ENCODE results near the gene NUDT1.

Gene NUDT1

DNA sequence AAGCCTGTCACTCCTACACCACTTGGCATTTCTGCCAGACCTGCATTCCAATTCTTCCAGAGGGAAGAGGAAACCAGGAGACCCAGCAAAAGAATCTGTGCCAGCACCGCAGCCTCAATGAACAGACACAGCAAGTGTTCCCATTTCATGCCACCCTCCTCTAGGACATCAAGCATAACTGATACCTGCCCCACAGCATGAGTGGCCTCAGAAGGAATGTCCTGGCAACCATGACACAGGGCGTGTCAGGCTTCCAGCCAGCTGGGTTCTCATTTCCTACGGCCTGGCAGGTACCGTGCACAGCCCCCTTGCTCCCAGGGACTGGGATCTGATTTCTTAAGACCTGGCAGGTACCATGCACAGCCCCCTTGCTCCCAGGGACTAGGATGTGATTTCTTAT is 17.1 kb upstream of the NUDT1 start:
- DNase-seq = no peak

DNA sequence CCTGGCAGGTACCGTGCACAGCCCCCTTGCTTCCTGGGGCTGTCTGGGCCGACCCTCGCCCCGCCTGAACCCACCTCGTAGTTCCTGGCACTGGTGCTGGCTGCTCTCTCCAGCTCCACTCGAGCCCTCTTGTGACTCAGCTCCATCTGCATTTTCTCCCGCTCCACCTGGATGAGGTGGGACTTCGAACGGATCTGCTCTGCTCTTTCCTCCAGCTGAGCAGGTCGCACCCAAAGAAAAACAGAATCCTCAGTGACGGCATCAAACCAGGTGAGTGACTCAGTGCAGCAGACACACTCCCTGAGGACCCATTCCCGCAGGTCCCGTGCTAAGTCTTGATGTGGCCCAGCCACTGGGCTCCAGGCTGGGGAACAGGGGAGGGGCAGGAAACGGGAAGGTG is 16.7 kb upstream of the NUDT1 start:
- DNase-seq = no peak

DNA sequence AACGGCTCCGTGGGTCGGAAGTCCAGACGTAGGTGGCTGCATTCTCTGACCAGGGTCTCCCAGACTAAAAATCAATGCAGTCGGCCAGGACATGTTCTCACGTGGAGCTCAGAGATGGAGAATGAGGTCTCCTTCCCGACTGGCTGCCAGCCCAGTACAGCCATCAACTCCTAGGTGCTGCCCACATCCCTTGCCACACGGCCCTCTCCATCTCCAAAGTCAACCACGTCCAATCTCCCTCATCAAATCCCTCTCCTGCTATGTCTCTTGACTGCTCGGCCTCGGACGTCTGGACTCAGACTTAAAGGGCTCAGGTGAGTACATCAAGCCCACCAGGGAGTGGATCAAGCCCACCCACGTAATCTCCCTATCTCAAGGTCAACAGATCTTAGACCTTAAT is 16.2 kb upstream of the NUDT1 start:
- no peak for DNase-seq

DNA sequence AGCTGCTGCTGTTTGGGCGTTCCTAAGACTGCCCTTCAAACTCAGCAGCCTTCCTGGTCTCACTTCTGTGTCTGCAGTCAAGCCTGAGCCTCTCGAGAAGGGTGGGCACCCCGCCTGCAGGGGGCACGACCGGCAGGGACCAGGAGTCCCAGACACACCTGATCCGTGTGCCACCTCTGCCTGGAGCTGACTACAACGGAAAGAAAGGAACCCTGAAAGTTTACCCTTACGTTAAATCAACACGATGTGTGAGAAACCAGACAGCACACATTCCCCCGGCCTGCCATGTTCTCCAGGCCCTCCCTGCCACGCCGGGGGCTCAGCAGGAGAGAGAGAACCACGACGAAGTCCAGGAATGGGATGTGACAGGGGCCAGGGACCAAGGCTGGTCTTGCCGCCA is 14.3 kb upstream of the NUDT1 start:
- no peak for DNase-seq

DNA sequence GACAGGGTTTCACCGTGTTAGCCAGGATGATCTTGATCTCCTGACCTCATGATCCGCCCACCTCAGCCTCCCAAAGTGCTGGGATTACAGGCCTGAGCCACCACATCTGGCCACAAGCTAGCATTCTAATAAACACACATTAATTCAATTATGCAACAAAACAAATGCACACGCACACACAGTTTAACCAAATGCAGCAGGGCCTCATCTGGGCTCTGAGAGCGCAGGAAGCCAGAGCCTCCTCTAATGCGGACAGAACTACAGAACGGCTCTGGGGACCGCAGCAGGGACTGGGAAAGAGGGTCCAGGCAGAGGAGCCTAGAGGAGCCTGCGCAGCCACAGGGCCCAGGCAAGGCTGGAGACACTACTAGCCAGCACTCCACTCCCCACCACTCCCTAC is 13.1 kb upstream of the NUDT1 start:
- DNase-seq = no peak

DNA sequence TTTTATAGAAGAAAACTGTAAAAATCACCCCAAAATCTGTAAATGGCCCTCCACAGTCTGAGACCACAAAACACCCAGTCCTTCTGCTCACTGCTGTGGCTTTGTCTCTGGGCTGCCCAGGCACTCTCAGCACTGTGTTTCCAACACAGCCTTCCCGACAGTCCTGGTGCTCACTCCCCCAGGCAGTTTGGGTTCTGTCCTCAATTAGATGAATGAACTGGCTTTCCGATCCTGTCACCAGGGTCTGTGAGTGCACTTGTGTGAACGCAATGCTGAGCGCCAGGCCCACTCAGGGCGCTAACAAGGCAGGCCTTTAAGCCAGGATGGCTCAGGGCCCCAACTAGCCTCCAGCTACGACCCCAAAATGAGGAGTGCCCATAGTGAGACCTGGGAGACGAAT is 12.6 kb upstream of the NUDT1 start:
- DNase-seq = no peak

DNA sequence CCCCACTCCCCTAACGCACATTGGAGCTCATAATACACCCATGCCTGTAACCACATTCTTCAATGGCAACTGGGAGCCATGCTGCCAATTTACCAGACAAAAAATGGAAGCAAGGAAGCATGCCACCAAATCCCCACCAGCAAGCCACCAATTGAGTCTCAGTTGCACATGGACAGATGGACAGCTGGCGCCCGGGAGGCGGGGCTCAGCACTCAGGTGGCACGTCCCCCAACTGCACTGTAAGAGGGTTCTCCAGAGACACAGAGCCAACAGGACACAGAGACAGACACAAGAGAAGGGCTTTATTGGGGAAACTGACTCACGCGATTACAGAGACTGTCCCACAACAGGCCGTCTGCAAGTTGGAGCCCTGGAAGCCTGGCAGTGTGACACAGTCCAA is 11.8 kb upstream of the NUDT1 start:
- DNase-seq = no peak

DNA sequence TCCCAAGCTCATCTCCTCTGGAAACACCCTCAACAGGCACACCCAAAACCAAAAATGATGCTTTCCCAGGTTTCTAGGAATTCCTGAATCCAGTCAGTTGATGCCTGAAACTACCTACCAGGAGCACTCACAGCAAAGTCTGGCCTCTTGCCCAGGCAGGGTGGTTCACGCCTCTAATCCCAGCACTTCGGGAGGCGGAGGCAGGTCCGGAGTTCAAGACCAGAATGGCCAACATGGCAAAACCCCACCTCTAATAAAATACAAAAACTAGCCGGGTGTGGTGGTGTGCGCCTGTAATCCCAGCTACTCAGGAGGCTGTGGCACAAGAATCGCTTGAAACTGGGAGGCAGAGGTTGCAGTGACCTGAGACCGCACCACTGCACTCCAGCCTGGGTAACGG is 11.1 kb upstream of the NUDT1 start:
- DNase-seq = no peak

DNA sequence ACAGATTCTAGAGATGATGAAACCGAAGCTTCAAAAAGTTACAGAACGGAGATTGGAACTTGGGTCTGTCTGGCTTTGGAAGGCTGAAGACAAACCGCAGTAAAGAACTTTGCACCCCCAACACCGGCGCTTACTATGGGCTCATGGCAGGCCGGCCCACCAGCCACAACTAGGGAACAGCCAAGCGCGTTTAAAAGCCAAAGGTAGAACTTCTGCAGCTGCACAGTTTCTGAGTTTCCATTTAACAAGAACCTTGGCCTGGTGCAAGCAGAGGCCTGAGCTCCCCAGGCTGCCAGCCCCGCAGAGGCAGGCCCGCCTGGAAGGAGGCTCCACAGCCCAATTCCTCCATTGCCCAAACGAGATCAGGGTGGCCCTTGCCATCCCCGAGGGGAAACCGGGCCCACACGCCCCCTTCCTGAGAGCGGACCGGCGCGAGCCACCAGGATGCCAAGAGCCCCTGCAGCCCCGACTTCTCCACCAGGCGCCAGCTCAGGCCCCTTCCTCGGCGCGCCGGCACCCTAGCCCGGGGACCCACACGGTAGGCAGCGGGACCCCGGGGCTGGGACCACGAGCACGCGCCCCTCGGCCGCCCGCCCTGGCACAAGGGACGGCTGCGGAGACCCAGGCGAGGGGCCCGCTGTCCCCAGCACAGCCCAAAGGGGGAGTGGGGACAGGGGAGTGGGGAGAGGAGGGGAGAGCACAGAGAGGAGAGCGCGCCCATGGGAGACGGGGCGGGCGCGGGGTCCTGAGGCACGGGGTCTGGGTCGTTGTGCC is 9.8 kb upstream of the NUDT1 start:
- DNase-seq = peak; percentile 24

DNA sequence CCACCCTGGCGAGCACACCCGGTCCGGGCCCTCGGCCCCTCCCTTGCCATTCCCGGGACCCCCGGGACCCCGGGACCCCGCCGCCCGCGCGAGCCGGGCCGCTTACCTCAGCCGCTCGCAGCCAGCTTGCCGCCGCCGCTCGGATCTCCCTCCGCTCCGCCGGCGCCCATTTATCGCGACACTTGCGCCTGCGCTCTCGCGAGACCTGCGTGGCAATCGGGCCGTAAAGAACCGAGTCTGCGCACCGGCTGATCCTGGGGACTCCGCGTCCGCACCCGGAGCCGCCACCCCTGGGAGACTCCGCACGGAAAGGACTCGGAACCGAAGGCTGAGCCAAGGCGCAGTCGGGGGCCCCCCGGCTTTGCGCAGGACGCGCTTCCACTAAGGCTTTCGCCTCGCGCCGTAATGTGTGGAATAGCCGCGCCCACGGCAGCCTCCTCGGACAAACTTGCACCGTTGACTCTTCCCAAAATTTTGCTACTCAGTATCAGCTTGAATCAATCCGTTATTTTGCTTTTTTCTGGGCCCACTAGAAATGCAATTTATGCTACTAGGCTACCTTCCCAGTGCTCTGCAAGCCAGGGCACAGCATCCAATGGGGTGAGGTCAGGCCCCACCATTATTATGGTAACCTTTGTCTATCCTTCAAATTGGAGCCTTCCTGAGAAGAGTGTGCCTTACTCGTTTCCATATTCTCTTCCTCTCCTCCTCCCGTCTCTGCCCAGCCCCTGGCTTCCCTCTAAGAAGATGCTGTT is 9.1 kb upstream of the NUDT1 start, which contains the start of gene MAD1L1:
Gene MAD1L1, minus strand, starts transcription at position 180 of the 755 bp plus-strand sequence. CDS start 2,812 bp downstream, outside the sequence.
- DNase-seq = peak; percentile 90

DNA sequence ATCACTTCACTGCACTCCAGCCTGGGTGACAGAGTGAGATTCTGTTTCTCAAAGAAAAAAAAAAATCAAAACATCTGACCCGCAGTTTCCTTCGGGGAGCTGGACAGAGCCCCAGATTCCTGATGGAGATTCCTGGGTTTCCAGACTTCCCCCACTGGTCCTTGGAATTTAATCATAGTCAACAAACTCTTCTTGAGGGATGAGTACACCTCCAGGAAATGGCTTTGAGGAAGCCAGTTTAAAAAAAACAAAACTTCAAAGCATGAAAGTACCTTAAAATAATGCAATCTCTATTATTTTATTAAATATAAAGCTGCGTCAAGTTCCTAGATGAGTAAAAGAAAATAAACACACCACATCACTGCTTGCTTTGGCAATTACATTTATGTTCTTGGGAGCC is 8.1 kb upstream of the NUDT1 start:
- DNase-seq = no peak

DNA sequence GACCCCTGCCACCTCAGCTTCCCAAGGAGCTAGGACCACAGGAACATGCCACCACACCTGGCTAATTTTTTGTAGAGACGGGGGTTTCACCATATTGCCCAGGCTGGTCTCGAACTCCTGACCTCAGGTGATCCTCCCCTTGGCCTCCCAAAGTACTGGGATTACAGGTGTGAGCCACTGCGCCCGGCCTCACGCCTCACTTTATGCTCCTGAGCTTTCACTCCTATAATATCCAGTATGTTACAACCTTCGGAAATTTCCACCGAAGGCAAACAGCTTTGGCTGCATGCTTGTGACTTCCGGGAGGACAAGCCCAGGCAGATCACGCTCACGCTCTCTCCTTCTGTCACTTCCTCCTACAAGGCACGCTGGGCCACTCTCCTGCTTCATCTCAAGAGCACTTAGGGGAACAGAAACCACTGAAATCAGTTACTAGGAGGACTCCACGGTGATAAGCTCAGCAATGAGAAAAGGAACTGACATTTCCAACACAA is 4.9 kb upstream of the NUDT1 start:
- DNase-seq = no peak

DNA sequence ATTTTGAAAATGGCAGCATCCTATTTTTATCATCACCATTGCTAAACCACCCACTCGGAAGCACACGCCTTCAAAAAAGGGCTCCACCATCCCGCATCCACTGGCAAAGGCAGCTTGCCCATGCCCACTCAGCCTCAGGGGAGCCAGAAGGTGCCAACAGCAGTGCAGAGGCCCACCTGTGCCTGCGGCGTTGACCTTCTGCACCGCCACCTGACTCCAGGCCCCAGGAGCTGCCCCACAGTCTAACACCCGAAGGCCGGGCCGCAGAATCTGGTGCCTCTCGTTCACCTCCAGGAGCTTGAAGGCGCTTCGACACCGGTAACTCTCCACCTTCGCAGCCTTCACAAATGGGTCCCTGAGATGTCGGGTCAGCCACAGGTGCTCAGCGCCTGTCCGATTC is 2.8 kb upstream of the NUDT1 start:
- DNase-seq = no peak

DNA sequence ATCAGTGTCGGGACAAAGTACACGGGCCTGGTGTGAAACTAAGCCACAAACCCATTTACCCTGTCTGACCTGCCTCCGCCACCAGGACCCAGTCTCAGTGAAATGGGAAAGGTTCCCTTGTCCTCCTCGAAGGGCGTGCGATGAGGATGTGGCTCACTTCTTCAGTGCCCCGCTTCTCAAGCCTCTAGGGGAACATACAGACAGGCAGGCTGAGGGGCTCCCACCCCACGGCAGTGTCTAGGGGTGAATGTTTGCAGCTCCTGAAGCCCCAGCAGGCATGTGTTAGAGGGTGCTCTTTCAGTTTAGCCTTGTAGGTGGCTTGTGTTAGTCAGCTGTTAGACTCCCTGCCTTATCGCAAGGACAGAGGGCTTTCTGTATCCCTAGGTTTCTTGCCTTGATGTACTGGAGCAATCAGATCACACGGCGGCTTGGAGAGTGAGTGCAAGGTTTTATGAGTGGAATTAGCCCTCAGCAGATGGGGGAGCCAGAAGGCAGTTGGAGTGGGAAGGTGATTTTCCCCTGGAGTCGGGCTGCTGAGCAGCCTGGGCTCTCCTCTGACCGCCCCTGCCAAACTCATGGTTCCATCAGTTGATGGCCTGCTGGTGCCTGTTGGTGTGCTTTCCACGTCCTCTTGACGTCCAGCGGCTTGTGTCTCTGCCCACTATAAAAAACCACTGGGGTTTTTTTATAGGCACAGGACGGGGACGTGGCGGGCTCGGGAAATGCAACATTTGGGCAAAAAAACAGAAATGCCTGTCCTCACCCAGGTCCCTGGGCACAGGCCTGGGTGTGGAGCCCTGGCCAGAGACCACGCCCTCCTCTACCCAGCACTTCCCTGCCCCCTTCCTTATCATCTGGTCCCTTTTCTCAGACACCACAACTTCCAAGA is 759 bp downstream of the NUDT1 start:
- peak; percentile 39 for DNase-seq

DNA sequence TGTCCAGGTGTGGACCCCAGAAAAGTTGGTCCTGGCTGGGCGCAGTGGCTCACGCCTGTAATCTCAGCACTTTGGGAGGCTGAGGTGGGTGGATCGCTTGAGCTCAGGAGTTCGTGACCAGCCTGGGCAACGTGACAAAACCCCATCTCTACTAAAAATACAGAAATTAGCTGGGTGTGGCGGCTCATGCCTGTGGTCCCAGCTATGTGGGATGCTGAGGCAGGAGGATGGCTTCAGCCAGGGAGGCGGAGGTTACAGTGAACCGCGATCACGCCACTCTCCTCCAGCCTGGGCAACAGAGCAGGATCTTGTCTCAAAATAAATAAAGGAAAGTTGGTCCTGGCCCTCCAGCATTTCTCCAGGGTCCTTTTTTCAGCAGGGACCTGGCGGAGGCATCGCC is 1.4 kb downstream of the NUDT1 start:
- no peak for DNase-seq

DNA sequence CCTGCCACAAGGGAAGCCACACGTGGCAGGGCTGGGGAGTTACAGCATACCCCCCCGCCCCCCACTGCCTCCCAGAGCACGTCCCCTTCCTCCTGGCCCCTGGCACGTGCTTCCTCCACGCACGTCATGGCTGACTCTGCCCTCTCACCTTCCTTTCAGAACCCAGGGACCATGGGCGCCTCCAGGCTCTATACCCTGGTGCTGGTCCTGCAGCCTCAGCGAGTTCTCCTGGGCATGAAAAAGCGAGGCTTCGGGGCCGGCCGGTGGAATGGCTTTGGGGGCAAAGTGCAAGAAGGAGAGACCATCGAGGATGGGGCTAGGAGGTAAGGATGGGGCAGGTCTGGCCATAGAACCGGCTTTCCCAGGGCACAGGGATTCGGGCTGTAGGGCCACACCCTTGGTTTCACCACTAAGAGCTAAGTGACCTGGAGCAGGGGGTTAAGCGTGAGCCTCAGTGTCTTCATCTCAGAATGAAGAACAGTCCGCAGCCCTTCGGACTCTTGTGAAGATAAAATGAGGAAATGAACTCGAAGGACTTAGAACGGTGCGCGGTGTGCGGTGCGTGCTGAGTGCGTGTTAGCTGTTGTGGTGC is 2.5 kb downstream of the NUDT1 start:
- DNase-seq = no peak

DNA sequence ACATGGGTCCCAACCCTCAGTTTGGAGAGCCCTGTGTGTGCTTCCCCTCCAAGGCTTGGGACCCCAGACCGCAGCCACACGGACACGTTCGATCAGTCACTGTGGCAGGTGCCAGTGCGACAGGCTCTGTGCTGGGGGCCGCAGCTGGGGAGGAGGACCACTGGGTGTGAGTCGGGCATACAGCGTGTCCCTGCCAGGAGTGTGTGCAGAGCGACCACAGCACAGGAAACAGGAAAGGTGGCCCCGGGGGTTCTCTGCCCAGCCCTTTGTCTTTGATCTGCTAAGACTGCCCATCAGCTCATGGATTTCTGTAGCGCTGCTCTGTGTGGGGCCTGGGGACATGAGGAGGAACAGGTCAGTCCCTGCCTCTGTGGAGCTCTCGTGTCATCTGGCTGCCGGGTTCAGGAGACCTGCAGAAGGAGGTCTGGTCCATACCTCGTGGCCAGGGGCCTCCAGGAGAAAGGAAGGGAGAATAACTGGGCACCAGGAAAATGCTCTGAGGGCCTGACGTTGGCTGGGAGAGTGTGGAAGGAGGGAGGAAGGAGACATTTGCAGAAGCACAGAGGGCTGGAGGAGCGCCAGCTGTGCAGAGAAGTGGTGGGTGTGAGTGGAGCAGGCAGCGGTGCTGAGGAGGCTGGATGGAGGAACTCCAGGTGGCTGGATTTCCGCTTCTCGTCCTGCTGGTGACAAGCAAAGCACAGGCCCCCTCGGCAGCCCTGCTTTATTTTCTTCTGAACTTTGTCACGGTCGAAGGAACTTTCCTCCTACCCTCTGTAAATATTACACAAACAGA is 4.1 kb downstream of the NUDT1 start:
- no peak for DNase-seq

DNA sequence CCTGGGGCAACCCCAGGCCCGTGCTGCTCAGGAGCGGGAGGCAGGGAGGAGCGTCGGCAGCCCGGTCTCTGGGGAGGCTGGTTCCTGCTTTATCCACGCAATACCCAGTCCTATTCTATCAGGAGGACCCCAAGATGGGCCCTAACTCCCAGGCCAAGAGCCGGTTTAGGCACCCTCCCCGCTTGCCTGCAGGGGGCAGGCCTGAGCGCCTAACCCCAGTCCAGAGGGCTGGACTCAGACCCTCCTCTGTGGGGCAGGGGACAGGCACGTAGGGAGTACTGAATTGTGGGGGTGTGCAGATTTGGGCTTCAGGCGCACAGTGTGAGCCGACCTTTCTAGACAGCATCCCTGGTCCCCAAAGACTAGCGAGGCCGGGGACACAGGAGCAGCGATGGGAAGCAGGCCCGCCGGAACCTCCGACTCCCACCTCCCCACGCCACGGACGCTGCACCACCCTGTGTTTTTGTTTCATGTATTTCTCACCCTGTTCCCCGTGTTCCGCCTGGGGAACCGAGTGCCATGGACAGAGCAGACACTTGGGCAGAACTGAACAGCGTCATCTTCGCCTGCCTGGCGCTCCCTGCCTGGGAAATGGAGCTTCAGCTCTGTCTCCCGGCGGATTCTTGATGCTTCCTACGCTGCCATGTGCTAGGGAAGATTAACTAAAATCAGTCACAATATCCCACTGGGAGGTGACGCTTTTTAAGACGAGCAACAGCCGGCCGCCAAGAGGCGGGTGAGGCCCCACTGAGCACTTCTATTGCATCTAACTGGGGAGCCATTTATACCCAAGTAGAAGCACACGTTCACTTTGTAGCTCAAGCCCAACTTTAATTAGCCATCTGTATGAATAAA is 5.3 kb downstream of the NUDT1 start:
- peak; percentile 27 for DNase-seq

DNA sequence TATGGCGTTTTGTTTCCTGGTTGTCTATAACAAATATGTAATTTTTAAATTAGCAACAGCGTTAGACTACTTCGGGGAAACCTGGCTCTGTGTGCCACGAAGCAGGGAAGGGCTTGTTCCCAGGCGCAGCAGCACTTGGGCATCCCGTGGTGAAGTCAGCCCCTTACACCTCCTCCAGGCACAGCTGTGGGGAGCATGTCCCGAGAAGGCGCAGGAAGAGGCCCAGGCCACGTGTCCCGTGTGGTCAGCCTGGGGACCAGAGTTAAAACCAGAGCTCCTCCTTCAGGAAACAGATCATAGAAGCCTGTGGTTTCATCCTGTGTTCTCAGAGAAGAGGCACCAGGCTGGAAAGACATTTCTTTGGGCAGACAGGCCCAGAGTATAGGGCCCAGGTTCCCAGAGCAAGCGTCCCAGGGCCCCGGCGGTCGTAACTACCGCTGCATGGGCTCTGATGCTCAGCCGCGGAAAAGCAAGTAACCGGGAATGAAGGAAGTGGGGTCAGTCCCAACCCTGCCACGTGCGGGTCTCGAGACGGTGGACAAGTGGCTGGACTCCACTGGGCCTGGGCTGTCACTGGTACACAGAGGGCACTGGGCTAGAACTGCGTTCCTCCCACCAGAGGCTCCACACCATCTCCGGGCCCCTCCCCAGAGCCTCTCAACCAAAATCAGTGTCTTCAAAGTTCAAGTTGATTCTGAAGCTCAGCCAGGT is 7.1 kb downstream of the NUDT1 start:
- peak; percentile 70 for DNase-seq

DNA sequence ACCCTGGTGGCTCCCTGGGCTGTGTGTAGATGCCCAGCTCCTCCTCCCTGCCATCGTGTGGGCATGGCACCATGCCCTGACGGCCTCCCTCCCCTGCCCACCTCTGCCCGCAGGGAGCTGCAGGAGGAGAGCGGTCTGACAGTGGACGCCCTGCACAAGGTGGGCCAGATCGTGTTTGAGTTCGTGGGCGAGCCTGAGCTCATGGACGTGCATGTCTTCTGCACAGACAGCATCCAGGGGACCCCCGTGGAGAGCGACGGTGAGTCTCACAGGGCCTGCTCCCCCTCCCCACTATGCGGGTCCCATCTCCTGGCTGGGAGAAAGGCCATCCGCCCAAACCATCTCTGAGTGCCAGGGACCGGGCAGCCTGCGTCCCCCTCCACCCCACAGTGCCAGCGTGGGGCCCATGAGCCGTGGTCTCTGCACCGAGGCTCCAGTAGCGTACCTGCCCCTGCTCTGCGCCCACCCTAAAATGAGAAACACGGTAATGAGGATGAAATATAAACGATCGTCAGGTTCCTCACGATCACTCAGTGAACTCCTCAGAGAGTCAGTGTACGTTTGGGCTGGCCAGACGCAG is 7.8 kb downstream of the NUDT1 start:
- no peak for DNase-seq
